ENCODE results near the gene TRMT1.

TRMT1 gene

DNA sequence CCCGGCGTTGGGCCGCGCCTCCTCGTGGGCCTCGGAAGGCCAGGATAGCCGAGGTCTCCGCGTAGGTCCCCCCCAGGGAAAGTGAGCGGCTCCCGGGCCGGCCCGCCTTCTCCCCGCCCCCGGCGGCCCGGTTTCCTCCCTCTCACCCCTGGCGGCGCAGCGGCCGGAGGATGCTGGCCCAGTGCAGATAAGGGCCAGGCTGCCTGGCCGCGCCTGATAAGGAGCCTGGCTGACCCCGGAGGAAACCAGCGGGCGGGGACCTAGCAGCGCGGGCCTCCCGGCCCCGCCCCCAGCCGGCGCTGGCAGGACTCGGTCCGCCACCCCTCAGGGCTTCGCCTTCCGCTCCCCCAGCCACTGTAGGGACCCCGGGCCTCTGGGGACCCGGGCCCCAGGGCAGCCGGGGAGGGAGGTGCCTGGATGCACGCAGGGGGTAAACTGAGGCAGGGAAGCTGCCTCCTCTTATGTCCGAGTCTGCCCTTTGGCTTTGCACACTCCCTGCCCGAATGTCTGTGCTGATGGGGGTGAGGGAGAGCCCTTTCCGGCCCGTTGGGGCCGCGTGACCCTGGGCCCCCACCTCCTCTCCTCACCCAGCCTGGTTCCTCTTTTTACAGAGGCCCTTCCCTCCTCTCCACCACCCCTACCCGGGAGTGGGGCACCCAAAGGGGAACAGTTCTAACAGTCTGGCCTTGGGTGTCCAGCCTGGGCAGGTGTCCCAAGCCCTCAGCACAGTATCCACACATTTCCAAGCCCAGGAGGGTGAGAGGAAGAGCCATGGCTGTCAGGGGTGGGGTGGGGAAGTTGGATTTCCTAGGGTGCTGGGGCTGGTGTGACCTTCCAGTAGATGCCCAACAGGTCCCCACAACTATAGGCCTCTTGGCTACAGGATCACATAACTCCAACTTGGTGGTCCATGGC, 13.6 kb downstream of the TRMT1 start, which contains the start of gene LYL1:
LYL1 (minus strand) TSS at position 193 of the 915 bp plus-strand sequence. CDS start 1,687 bp downstream, outside the sequence.
- H3K36me3 ChIP-seq (ENCODE audit: control insufficient read depth in 5 of 5, insufficient read depth in 5 of 5, low read length in 5 of 5): peaks cover 0 to 13% (median 11%) of the 10 kb centered on the region in 5 donors
- H3K4me1 ChIP-seq (ENCODE audit: control insufficient read depth in 5 of 5, insufficient read depth in 5 of 5, low read length in 5 of 5): peaks cover 0 to 69% (median 55%) of the 10 kb centered on the region in 5 donors
- H3K4me3 ChIP-seq (ENCODE audit: low read depth in 1 of 5, low read length in 5 of 5): peak within 1 kb of the TSS; percentile 63 to 76 (median 69)
- H3K27ac ChIP-seq (ENCODE audit: low read depth, low read length): peak within 1 kb of the TSS; percentile 75
- H3K9ac ChIP-seq (ENCODE audit: low read length in 5 of 5): peak within 1 kb of the TSS in 4 of 5 donors; percentile 72 to 83 (median 78)
- H3K27me3 ChIP-seq (ENCODE audit: control insufficient read depth in 5 of 5, insufficient read depth in 4 of 5, low read length in 5 of 5): no peaks in the 10 kb centered on the region
- H3K9me3 ChIP-seq (ENCODE audit: control insufficient read depth in 5 of 5, low read length in 5 of 5): no peaks in the 10 kb centered on the region

DNA sequence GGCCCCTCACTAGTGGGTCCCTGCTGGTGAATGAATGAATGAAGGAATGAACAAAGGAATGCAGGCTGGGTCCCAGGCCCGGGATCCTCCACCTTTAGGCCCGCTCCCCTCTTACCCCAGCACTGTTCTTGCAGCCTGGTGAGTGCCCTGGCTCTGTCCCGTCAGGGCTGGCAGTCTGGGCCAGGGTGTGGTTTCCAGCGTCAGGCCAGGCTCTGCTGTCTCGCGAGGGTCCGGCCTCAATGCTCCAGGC, 14.2 kb downstream of the TRMT1 start:
- peak overlapping the region; percentile 63 to 76 (median 69) for H3K4me3 ChIP-seq (ENCODE audit: low read depth in 1 of 5, low read length in 5 of 5)
- H3K9ac ChIP-seq (ENCODE audit: low read length in 5 of 5): peak overlapping the region in 4 of 5 donors; percentile 72 to 83 (median 78)
- H3K27me3 ChIP-seq (ENCODE audit: control insufficient read depth in 5 of 5, insufficient read depth in 4 of 5, low read length in 5 of 5): no peaks in the 10 kb centered on the region

DNA sequence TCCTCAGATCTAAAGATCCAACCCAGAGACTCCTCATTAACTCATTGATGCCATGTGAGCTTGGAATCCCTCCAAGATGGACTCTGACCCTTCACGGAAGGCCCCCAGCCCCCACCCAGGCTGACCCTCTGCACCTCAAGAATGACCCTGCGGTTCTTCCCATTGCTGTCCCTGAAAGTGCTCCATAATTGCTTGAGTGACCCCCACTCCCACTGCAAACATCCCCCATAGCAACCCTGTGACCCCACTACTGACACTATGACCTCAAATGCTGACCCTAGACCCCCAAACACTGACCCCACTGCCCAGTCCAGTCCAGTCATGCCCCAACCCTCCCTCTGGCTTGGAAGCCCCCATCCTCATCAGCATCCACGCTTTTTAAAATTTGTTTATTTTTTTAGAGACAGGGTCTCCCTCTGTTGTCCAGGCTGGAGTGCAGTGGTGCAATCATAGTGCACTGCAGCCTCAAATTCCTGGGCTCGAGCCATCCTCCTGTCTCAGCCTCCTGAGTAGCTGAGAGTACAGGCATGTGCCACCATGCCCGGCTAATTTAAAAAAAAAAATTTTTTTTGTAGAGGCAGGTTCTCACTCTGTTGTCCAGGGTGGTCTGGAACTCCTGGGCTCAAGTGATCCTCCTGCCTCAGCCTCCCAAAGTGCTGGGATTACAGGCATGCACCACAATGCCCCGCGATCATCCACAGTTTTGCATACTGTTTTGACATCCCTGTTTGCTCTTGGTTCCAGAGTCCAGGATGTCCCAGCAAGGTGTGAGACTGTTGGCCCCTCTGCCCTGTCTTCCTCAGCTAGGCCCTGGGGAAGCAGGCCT, 14.7 kb downstream of the TRMT1 start:
- no peaks in the 10 kb centered on the region for H3K27me3 ChIP-seq (ENCODE audit: control insufficient read depth in 5 of 5, insufficient read depth in 4 of 5, low read length in 5 of 5)
- H3K9me3 ChIP-seq (ENCODE audit: control insufficient read depth in 5 of 5, low read length in 5 of 5): no peaks in the 10 kb centered on the region
- H3K36me3 ChIP-seq (ENCODE audit: control insufficient read depth in 5 of 5, insufficient read depth in 5 of 5, low read length in 5 of 5): peaks cover 0 to 8% (median 6%) of the 10 kb centered on the region in 5 donors
- peak overlapping the region; percentile 74 for H3K27ac ChIP-seq (ENCODE audit: low read depth, low read length)
- peaks cover 0 to 70% (median 55%) of the 10 kb centered on the region in 5 donors for H3K4me1 ChIP-seq (ENCODE audit: control insufficient read depth in 5 of 5, insufficient read depth in 5 of 5, low read length in 5 of 5)
- H3K9ac ChIP-seq (ENCODE audit: low read length in 5 of 5): peak overlapping the region in 4 of 5 donors; percentile 72 to 83 (median 78)
- peak overlapping the region; percentile 63 to 76 (median 69) for H3K4me3 ChIP-seq (ENCODE audit: low read depth in 1 of 5, low read length in 5 of 5)

More for the DNA sequence above, 14.2 kb downstream of the TRMT1 start:
- Histone ChIP-seq H3K36me3 (ENCODE audit: control insufficient read depth in 5 of 5, insufficient read depth in 5 of 5, low read length in 5 of 5) (peaks cover 0 to 9% (median 7%) of the 10 kb centered on the region in 5 donors), H3K9me3 (ENCODE audit: control insufficient read depth in 5 of 5, low read length in 5 of 5) (no peaks in the 10 kb centered on the region), H3K4me1 (ENCODE audit: control insufficient read depth in 5 of 5, insufficient read depth in 5 of 5, low read length in 5 of 5) (peaks cover 0 to 69% (median 55%) of the 10 kb centered on the region in 5 donors), H3K27ac (ENCODE audit: low read depth, low read length) (peak overlapping the region; percentile 74)

DNA sequence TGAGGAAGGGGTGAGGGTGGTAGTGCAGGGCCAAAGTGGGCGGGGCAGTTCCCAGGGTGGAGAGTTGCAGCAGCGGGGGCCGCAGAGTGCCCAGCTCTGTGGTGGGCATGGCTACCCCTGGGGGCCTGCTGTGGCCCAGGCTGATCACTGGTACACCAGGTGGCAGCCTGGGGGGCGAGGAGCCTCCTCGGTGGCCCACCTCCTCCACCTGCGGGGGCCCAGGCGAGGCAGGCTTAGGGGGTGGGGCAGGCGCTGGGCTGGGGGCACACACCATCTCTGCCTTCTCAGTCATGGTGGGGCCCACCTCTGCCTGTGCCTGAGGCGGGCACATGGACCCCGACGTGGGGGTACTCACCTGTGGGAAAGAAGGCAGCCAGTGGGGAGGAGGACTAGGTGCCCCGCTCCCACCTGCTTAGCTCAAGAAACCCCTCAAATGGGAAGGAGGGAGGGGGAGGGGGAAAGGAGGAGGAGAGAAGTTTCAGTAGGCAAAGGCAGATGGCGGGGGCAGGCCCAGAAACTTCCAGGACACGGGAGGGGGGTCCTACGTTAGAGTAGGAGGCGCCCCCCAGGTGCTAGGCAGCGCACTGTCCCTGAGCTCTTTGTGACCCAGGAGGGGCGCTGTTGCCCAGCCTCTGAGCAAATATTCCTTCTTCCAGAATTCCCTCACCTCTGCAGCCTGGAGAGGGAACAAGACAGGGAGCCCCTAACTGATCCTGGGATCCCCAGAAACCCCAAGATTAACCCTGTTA, 15.5 kb downstream of the TRMT1 start:
- Histone ChIP-seq H3K27me3 (ENCODE audit: control insufficient read depth in 5 of 5, insufficient read depth in 4 of 5, low read length in 5 of 5) (no peaks in the 10 kb centered on the region), H3K4me1 (ENCODE audit: control insufficient read depth in 5 of 5, insufficient read depth in 5 of 5, low read length in 5 of 5) (peaks cover 0 to 77% (median 55%) of the 10 kb centered on the region in 5 donors), H3K9me3 (ENCODE audit: control insufficient read depth in 5 of 5, low read length in 5 of 5) (no peaks in the 10 kb centered on the region), H3K36me3 (ENCODE audit: control insufficient read depth in 5 of 5, insufficient read depth in 5 of 5, low read length in 5 of 5) (peaks cover 0 to 8% (median 6%) of the 10 kb centered on the region in 5 donors), H3K9ac (ENCODE audit: low read length in 5 of 5) (peak overlapping the region in 2 of 5 donors; percentile 66 to 68), H3K4me3 (ENCODE audit: low read depth in 1 of 5, low read length in 5 of 5) (peak overlapping the region; percentile 63 to 76 (median 69)), H3K27ac (ENCODE audit: low read depth, low read length) (peak overlapping the region; percentile 83)

DNA sequence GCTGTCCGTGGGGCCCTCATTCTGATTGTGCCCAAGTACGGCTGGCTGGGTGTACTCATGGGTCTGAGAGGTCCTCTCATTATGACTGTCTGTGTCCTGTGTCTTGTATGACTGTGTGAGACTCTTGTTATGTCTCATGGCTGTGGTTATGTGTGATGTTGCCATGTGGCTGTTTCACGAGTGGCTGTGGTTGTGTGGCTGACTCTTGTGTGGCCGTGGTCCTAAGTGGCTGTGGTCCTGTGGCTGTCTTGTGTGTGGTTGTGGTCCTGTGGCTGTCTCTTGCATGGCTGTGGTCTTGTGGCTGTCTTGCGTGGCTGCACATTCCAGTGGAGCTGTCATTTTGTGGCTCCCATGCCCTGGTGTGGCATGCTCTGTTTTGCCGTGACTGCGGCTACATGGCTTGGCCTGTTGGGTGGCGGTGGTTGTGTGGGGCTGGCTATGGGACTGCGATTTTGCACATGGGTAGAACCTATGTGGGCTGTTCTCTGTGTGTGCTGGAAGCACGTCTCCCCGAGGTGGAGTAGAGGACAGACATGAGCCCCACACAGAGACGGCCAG, 16.4 kb downstream of the TRMT1 start:
- H3K9ac ChIP-seq (ENCODE audit: low read length in 5 of 5): peak overlapping the region in 2 of 5 donors; percentile 28 to 68
- peak overlapping the region; percentile 83 for H3K27ac ChIP-seq (ENCODE audit: low read depth, low read length)
- no peaks in the 10 kb centered on the region for H3K27me3 ChIP-seq (ENCODE audit: control insufficient read depth in 5 of 5, insufficient read depth in 4 of 5, low read length in 5 of 5)
- H3K36me3 ChIP-seq (ENCODE audit: control insufficient read depth in 5 of 5, insufficient read depth in 5 of 5, low read length in 5 of 5): peaks cover 0 to 10% (median 6%) of the 10 kb centered on the region in 5 donors
- peaks cover 0 to 82% (median 55%) of the 10 kb centered on the region in 5 donors for H3K4me1 ChIP-seq (ENCODE audit: control insufficient read depth in 5 of 5, insufficient read depth in 5 of 5, low read length in 5 of 5)
- peak overlapping the region in 3 of 5 donors; percentile 43 to 62 (median 47) for H3K4me3 ChIP-seq (ENCODE audit: low read depth in 1 of 5, low read length in 5 of 5)
- H3K9me3 ChIP-seq (ENCODE audit: control insufficient read depth in 5 of 5, low read length in 5 of 5): no peaks in the 10 kb centered on the region

DNA sequence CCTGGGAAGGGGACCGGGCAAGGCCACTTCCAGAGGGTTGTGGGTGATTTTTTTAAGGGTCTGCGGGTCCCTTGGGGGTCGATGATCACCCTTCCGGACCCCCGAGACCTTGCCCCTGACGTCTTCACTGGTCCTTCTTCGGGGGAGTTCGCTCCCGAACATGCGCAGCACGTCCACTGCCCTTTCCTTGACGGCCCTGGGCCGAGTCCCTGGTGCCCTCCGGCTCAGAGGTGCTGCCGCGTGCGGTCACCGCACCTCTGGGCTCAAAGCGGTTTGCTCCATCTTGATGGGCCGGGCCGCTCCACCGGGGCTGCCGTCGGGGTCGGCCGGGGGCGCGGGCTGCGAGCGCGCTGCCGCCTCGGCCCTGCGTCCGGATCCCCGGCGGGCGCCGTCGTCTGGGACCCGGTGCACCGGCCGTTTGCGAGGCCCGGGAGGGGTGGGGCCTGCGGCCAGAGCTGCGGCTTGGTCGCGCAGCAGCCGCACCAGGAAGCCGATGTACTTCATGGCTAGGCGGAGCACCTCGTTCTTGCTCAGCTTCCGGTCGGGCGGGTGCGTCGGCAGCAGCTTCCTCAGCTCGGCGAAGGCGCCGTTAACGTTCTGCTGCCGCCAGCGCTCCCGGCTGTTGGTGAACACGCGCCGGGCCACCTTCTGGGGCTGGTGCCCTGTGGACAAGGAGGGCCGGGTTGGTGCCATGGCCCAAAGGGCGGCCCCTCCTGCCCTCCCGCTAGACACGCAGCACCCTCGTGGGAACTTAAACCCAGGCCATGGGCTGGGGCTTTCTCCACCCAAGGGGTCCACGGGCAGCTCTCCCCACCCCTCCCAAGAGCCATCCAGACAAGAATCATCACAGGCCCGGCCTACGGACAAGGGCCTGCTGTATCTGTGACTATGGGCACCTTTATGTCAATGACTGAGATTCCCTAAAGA, 17.2 kb downstream of the TRMT1 start:
- no peaks in the 10 kb centered on the region for H3K9me3 ChIP-seq (ENCODE audit: control insufficient read depth in 5 of 5, low read length in 5 of 5)
- H3K27me3 ChIP-seq (ENCODE audit: control insufficient read depth in 5 of 5, insufficient read depth in 4 of 5, low read length in 5 of 5): no peaks in the 10 kb centered on the region
- H3K9ac ChIP-seq (ENCODE audit: low read length in 5 of 5): peak overlapping the region in 4 of 5 donors; percentile 28 to 68 (median 42)
- peaks cover 0 to 80% (median 50%) of the 10 kb centered on the region in 5 donors for H3K4me1 ChIP-seq (ENCODE audit: control insufficient read depth in 5 of 5, insufficient read depth in 5 of 5, low read length in 5 of 5)
- peak overlapping the region in 4 of 5 donors; percentile 43 to 62 (median 45) for H3K4me3 ChIP-seq (ENCODE audit: low read depth in 1 of 5, low read length in 5 of 5)
- H3K36me3 ChIP-seq (ENCODE audit: control insufficient read depth in 5 of 5, insufficient read depth in 5 of 5, low read length in 5 of 5): peaks cover 0 to 14% (median 10%) of the 10 kb centered on the region in 5 donors
- peak overlapping the region; percentile 83 for H3K27ac ChIP-seq (ENCODE audit: low read depth, low read length)

DNA sequence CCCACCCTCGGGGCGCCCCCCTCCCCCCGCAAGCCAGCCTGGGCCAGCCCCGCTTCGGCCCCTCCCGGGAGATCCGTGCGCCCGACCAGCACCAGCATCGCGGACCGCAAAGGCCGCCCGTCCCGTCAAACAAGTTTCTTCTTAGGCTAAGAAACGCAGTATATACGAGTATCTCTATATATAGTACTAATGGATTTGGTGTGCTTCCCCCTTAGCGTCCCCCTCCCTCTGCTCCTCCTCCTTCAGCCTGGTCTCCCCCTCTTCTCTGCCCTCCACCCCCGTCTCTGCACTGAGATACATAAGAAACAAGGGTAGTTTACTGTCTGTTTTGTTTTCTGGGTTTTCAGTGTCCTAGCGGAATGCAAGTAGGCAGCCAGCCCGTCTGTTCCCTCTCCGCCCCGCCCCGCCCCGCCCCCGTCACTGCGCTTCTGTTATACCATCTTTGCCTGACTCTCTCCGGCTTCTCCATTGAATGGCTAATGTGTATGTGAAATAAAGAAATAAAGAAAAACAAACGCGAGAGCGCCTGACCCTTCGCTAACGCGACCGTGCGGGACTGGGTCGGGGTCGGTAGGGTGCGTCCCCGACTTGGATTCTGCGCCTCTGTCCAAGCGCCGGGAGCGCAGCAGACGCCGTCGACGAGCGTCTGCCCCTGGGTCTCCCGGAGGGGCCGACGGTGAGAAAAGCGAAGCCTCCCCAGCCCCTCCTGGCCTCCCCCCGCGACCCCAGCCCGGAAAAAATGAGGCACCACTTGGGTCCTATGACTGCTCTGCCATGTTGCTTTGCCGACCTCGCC, 18.1 kb downstream of the TRMT1 start:
- Histone ChIP-seq H3K27ac (ENCODE audit: low read depth, low read length) (peak overlapping the region; percentile 41), H3K9ac (ENCODE audit: low read length in 5 of 5) (peak overlapping the region in 1 of 5 donors; percentile 37), H3K36me3 (ENCODE audit: control insufficient read depth in 5 of 5, insufficient read depth in 5 of 5, low read length in 5 of 5) (peaks cover 0 to 14% (median 10%) of the 10 kb centered on the region in 5 donors), H3K9me3 (ENCODE audit: control insufficient read depth in 5 of 5, low read length in 5 of 5) (no peaks in the 10 kb centered on the region), H3K4me1 (ENCODE audit: control insufficient read depth in 5 of 5, insufficient read depth in 5 of 5, low read length in 5 of 5) (peaks cover 0 to 82% (median 50%) of the 10 kb centered on the region in 5 donors), H3K27me3 (ENCODE audit: control insufficient read depth in 5 of 5, insufficient read depth in 4 of 5, low read length in 5 of 5) (no peaks in the 10 kb centered on the region), H3K4me3 (ENCODE audit: low read depth in 1 of 5, low read length in 5 of 5) (peak overlapping the region in 4 of 5 donors; percentile 43 to 62 (median 44))
